GM06990 (cell line): Measurements from ENCODE around the gene CHAF1A.

ENCODE experiments used
- DNase-seq: peaks from one replicate; pipeline ENCODE4 v3.0.0-alpha.2; 2011; ENCODE audit not compliant: insufficient read length; ENCODE audit errors: extremely low read depth
- H3K27me3 ChIP-seq: replicated peaks from 2 replicates; pipeline ENCODE4 v1.6.0; 2011; ENCODE audit warnings: low read length; ENCODE audit not compliant: control insufficient read depth, insufficient read depth
- H3K36me3 ChIP-seq: 2 replicates; pipeline ENCODE4 v1.5.1; 2011; ENCODE audit warnings: low read length; ENCODE audit not compliant: control insufficient read depth, insufficient read depth
- H3K4me3 ChIP-seq: replicated peaks from 2 replicates; pipeline ENCODE4 v1.5.1; 2011; ENCODE audit warnings: low read depth, mild to moderate bottlenecking, control low read depth, low read length
- CTCF ChIP-seq: IDR thresholded peaks from 2 replicates; pipeline ENCODE4 v1.5.1; 2011; ENCODE audit warnings: low read length, control low read depth, mild to moderate bottlenecking, inconsistent platforms; ENCODE audit not compliant: insufficient read depth, poor library complexity, severe bottlenecking

Gene CHAF1A

GRCh38 chr19:4414800-4415321, 12.4 kb downstream of the CHAF1A start:
- TF ChIP-seq CTCF: no peak
- no peak for DNase-seq
- H3K36me3 ChIP-seq: peaks cover 12% of the 10 kb centered on the region
- no peaks in the 10 kb centered on the region for H3K27me3 ChIP-seq
- H3K4me3 ChIP-seq: no peak overlapping the region

GRCh38 chr19:4415352-4415751, 12.9 kb downstream of the CHAF1A start:
- TF ChIP-seq CTCF: no peak
- Histone ChIP-seq H3K36me3 (peaks cover 14% of the 10 kb centered on the region), H3K27me3 (no peaks in the 10 kb centered on the region), H3K4me3 (no peak overlapping the region)
- DNase-seq: no peak

- no peak for DNase-seq
- peaks cover 12% of the 10 kb centered on the region for H3K36me3 ChIP-seq
- no peak for TF ChIP-seq CTCF
- H3K27me3 ChIP-seq: no peaks in the 10 kb centered on the region
- no peak overlapping the region for H3K4me3 ChIP-seq
Observed at GRCh38 chr19:4416268-4416667, 13.8 kb downstream of the CHAF1A start.

- TF ChIP-seq CTCF: no peak
- no peak for DNase-seq
- no peak overlapping the region for H3K4me3 ChIP-seq
- no peaks in the 10 kb centered on the region for H3K27me3 ChIP-seq
- peaks cover 19% of the 10 kb centered on the region for H3K36me3 ChIP-seq
Observed at GRCh38 chr19:4423416-4424126, 21.1 kb downstream of the CHAF1A start.

- peaks cover 22% of the 10 kb centered on the region for H3K36me3 ChIP-seq
- DNase-seq: no peak
- no peaks in the 10 kb centered on the region for H3K27me3 ChIP-seq
- TF ChIP-seq CTCF: no peak
- no peak overlapping the region for H3K4me3 ChIP-seq
Observed at GRCh38 chr19:4425537-4425936, 23.1 kb downstream of the CHAF1A start.

GRCh38 chr19:4428326-4428975, 26.0 kb downstream of the CHAF1A start:
- no peak for DNase-seq
- Histone ChIP-seq H3K27me3 (no peaks in the 10 kb centered on the region), H3K4me3 (no peak overlapping the region), H3K36me3 (peaks cover 27% of the 10 kb centered on the region)
- no peak for TF ChIP-seq CTCF
